Stimulated activated naive CD8-positive, alpha-beta T cell treated with anti-CD3 and anti-CD28 coated beads, Interleukin-15, Interleukin-2, amounts not matched to agents 100 ng/mL and 50 ng/mL, for 24 hours (primary cell): ENCODE data around the gene PNLDC1.
A peak's percentile ranks its signal among the peaks of the same experiment; 100 is the strongest.
"Not testable (repeated sequence)": the region's sequence is repeated elsewhere in the genome, so short reads cannot be mapped to it uniquely, and the experiment has no call there.

Experiments used
- H3K27ac Mint-ChIP-seq: one replicate; pipeline ENCODE4 v1.8.0; 2021; ENCODE audit warnings: mild to moderate bottlenecking, mixed read lengths
- H3K27me3 Mint-ChIP-seq: one replicate; pipeline ENCODE4 v1.8.0; 2021; ENCODE audit warnings: mixed read lengths
- H3K36me3 Mint-ChIP-seq: one replicate; pipeline ENCODE4 v1.8.0; 2021; ENCODE audit warnings: low read depth, mixed read lengths
- H3K4me1 Mint-ChIP-seq: one replicate; pipeline ENCODE4 v1.8.0; 2021; ENCODE audit warnings: low read depth, mixed read lengths
- H3K4me3 Mint-ChIP-seq: one replicate; pipeline ENCODE4 v1.8.0; 2021; ENCODE audit warnings: mild to moderate bottlenecking, mixed read lengths
- H3K9me3 Mint-ChIP-seq: one replicate; pipeline ENCODE4 v1.8.0; 2021; ENCODE audit warnings: mixed read lengths

Gene PNLDC1

GRCh38 chr6:159797554-159797953 is 2.5 kb upstream of the PNLDC1 start:
- H3K27me3 Mint-ChIP-seq, result no peaks in the 10 kb centered on the region
- H3K27ac Mint-ChIP-seq, result peak overlapping the region; percentile 45
- peaks cover 63% of the 10 kb centered on the region for H3K36me3 Mint-ChIP-seq
- no peak overlapping the region for H3K4me3 Mint-ChIP-seq
- no peaks in the 10 kb centered on the region for H3K9me3 Mint-ChIP-seq
- peaks cover 36% of the 10 kb centered on the region for H3K4me1 Mint-ChIP-seq

- Mint-ChIP-seq H3K27ac (no peak overlapping the region), H3K27me3 (no peaks in the 10 kb centered on the region), H3K4me3 (no peak overlapping the region), H3K9me3 (no peaks in the 10 kb centered on the region), H3K4me1 (peaks cover 14% of the 10 kb centered on the region), H3K36me3 (peaks cover 31% of the 10 kb centered on the region)
Measured at GRCh38 chr6:159801935-159802334, 1.9 kb downstream of the PNLDC1 start.

- H3K4me3 Mint-ChIP-seq, result no peak overlapping the region
- no peaks in the 10 kb centered on the region for H3K4me1 Mint-ChIP-seq
- no peak overlapping the region for H3K27ac Mint-ChIP-seq
- H3K36me3 Mint-ChIP-seq, result peaks cover 9% of the 10 kb centered on the region
- no peaks in the 10 kb centered on the region for H3K27me3 Mint-ChIP-seq
- H3K9me3 Mint-ChIP-seq, result no peaks in the 10 kb centered on the region
Measured at GRCh38 chr6:159804504-159804903, 4.4 kb downstream of the PNLDC1 start.

- H3K4me3 Mint-ChIP-seq, result no peak overlapping the region
- H3K27me3 Mint-ChIP-seq, result no peaks in the 10 kb centered on the region
- no peaks in the 10 kb centered on the region for H3K9me3 Mint-ChIP-seq
- H3K27ac Mint-ChIP-seq, result no peak overlapping the region
- no peaks in the 10 kb centered on the region for H3K4me1 Mint-ChIP-seq
- H3K36me3 Mint-ChIP-seq, result peaks cover 4% of the 10 kb centered on the region
Measured at GRCh38 chr6:159805440-159806020, 5.5 kb downstream of the PNLDC1 start.

- Mint-ChIP-seq H3K27me3 (no peaks in the 10 kb centered on the region), H3K4me3 (no peak overlapping the region), H3K4me1 (no peaks in the 10 kb centered on the region), H3K27ac (no peak overlapping the region), H3K36me3 (peaks cover 9% of the 10 kb centered on the region), H3K9me3 (no peaks in the 10 kb centered on the region)
Measured at GRCh38 chr6:159806021-159806458, 6.0 kb downstream of the PNLDC1 start.

GRCh38 chr6:159807150-159807858 is 7.2 kb downstream of the PNLDC1 start:
- no peak overlapping the region for H3K27ac Mint-ChIP-seq
- H3K4me1 Mint-ChIP-seq, result no peaks in the 10 kb centered on the region
- no peaks in the 10 kb centered on the region for H3K27me3 Mint-ChIP-seq
- peaks cover 9% of the 10 kb centered on the region for H3K36me3 Mint-ChIP-seq
- no peak overlapping the region for H3K4me3 Mint-ChIP-seq
- H3K9me3 Mint-ChIP-seq, result no peaks in the 10 kb centered on the region

- no peak overlapping the region for H3K4me3 Mint-ChIP-seq
- no peaks in the 10 kb centered on the region for H3K27me3 Mint-ChIP-seq
- H3K9me3 Mint-ChIP-seq, result no peaks in the 10 kb centered on the region
- no peak overlapping the region for H3K27ac Mint-ChIP-seq
- H3K4me1 Mint-ChIP-seq, result no peaks in the 10 kb centered on the region
- H3K36me3 Mint-ChIP-seq, result peaks cover 9% of the 10 kb centered on the region
Measured at GRCh38 chr6:159808647-159809046, 8.6 kb downstream of the PNLDC1 start.

GRCh38 chr6:159809149-159809548 is 9.1 kb downstream of the PNLDC1 start:
- no peaks in the 10 kb centered on the region for H3K9me3 Mint-ChIP-seq
- H3K27ac Mint-ChIP-seq, result no peak overlapping the region
- peaks cover 9% of the 10 kb centered on the region for H3K36me3 Mint-ChIP-seq
- H3K27me3 Mint-ChIP-seq, result no peaks in the 10 kb centered on the region
- H3K4me3 Mint-ChIP-seq, result no peak overlapping the region
- H3K4me1 Mint-ChIP-seq, result no peaks in the 10 kb centered on the region

- H3K27ac Mint-ChIP-seq, result no peak overlapping the region
Measured at GRCh38 chr6:159813781-159814180, 13.7 kb downstream of the PNLDC1 start.

GRCh38 chr6:159815410-159815809 is 15.3 kb downstream of the PNLDC1 start:
- H3K27ac Mint-ChIP-seq, result no peak overlapping the region

More at GRCh38 chr6:159813781-159814180, 13.7 kb downstream of the PNLDC1 start:
- no peaks in the 10 kb centered on the region for H3K27me3 Mint-ChIP-seq
- no peaks in the 10 kb centered on the region for H3K9me3 Mint-ChIP-seq
- H3K4me3 Mint-ChIP-seq, result no peak overlapping the region
- H3K4me1 Mint-ChIP-seq, result no peaks in the 10 kb centered on the region
- H3K36me3 Mint-ChIP-seq, result peaks cover 7% of the 10 kb centered on the region

GRCh38 chr6:159816775-159817174 is 16.7 kb downstream of the PNLDC1 start:
- not testable (repeated sequence) for H3K36me3 Mint-ChIP-seq, H3K9me3 Mint-ChIP-seq, H3K4me3 Mint-ChIP-seq, H3K27ac Mint-ChIP-seq, H3K27me3 Mint-ChIP-seq
- H3K4me1 Mint-ChIP-seq, result peaks cover 21% of the 10 kb centered on the region

More at GRCh38 chr6:159815410-159815809, 15.3 kb downstream of the PNLDC1 start:
- Mint-ChIP-seq H3K36me3 (peaks cover 5% of the 10 kb centered on the region), H3K4me3 (no peak overlapping the region), H3K9me3 (no peaks in the 10 kb centered on the region), H3K4me1 (peaks cover 12% of the 10 kb centered on the region), H3K27me3 (no peaks in the 10 kb centered on the region)

GRCh38 chr6:159817951-159818739 is 18.1 kb downstream of the PNLDC1 start:
- H3K4me3 Mint-ChIP-seq, result no peak overlapping the region
- no peaks in the 10 kb centered on the region for H3K9me3 Mint-ChIP-seq
- H3K36me3 Mint-ChIP-seq, result no peaks in the 10 kb centered on the region
- peaks cover 21% of the 10 kb centered on the region for H3K4me1 Mint-ChIP-seq
- no peaks in the 10 kb centered on the region for H3K27me3 Mint-ChIP-seq
- H3K27ac Mint-ChIP-seq, result no peak overlapping the region

- Mint-ChIP-seq H3K4me1 (peaks cover 21% of the 10 kb centered on the region), H3K27ac (peak overlapping the region; percentile 74), H3K36me3 (no peaks in the 10 kb centered on the region), H3K27me3 (no peaks in the 10 kb centered on the region), H3K4me3 (peak overlapping the region; percentile 67), H3K9me3 (no peaks in the 10 kb centered on the region)
Measured at GRCh38 chr6:159819098-159819497, 19.0 kb downstream of the PNLDC1 start.

GRCh38 chr6:159819932-159820640 is 20.0 kb downstream of the PNLDC1 start:
- no peaks in the 10 kb centered on the region for H3K27me3 Mint-ChIP-seq
- peaks cover 21% of the 10 kb centered on the region for H3K4me1 Mint-ChIP-seq
- no peaks in the 10 kb centered on the region for H3K9me3 Mint-ChIP-seq
- peak overlapping the region; percentile 74 for H3K27ac Mint-ChIP-seq
- peak overlapping the region; percentile 67 for H3K4me3 Mint-ChIP-seq
- H3K36me3 Mint-ChIP-seq, result no peaks in the 10 kb centered on the region

- H3K36me3 Mint-ChIP-seq, result no peaks in the 10 kb centered on the region
- no peaks in the 10 kb centered on the region for H3K9me3 Mint-ChIP-seq
- no peak overlapping the region for H3K4me3 Mint-ChIP-seq
- H3K4me1 Mint-ChIP-seq, result peaks cover 21% of the 10 kb centered on the region
- H3K27me3 Mint-ChIP-seq, result no peaks in the 10 kb centered on the region
- H3K27ac Mint-ChIP-seq, result no peak overlapping the region
Measured at GRCh38 chr6:159821122-159821521, 21.0 kb downstream of the PNLDC1 start.
